Sigmoid colon (tissue), 4 donors: Measurements from ENCODE around the gene PRDM5.

Experiments
- POLR2AphosphoS5 ChIP-seq, 4 donors: sonication (generic); formaldehyde crosslinking; IDR thresholded peaks; one replicate each; pipeline ENCODE4 v1.6.1; 2017; ENCODE audit warnings: antibody characterized with exemption in 4 of 4
- TF ChIP-seq, protein P1 (sequence below), 4 experiments: fragments of 450-650 bp in 3 of 4; fragments of 200-600 bp in 1 of 4; IDR thresholded peaks; one replicate each; pipeline ENCODE4 v1.5.1; 2016 to 2019; ENCODE audit warnings: antibody characterized with exemption in 4 of 4, mild to moderate bottlenecking in 3 of 4, moderate library complexity in 2 of 4

DNA sequence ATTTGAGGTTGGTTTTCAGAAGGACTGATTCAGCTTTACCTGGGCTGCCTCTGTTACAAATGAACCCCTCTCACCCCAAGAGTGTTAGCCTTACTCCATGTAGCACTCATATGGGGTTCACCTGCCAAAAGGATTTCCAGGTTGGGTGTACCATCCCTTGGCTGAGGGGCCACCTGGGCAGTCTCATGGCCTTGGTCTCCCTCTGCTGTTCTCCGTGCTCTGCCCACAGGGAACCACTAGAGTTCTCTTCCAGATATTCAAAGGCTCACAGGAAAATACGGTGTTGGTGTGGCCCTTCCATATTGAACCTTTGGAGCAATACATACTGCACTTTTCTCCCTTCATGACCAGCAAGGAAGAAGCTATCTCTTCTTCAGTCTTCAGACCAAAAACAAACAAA lies 18.0 kb upstream of the PRDM5 start:
- TF ChIP-seq, protein P1, sequence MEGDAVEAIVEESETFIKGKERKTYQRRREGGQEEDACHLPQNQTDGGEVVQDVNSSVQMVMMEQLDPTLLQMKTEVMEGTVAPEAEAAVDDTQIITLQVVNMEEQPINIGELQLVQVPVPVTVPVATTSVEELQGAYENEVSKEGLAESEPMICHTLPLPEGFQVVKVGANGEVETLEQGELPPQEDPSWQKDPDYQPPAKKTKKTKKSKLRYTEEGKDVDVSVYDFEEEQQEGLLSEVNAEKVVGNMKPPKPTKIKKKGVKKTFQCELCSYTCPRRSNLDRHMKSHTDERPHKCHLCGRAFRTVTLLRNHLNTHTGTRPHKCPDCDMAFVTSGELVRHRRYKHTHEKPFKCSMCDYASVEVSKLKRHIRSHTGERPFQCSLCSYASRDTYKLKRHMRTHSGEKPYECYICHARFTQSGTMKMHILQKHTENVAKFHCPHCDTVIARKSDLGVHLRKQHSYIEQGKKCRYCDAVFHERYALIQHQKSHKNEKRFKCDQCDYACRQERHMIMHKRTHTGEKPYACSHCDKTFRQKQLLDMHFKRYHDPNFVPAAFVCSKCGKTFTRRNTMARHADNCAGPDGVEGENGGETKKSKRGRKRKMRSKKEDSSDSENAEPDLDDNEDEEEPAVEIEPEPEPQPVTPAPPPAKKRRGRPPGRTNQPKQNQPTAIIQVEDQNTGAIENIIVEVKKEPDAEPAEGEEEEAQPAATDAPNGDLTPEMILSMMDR (IDR thresholded peaks at IDR 0.05) = no peak
- no peak for TF ChIP-seq POLR2AphosphoS5 (IDR thresholded peaks at IDR 0.05)
